Nephron (organoid): ENCODE results near the gene RAB1A.

ENCODE experiments used
- H3K27ac Mint-ChIP-seq, 3 experiments: 2 replicates each; pipeline ENCODE4 v1.8.0; 2020; ENCODE audit warnings: mixed read lengths in 3 of 3, mild to moderate bottlenecking in 2 of 3, moderate library complexity in 1 of 3
- H3K27me3 Mint-ChIP-seq: 2 replicates; pipeline ENCODE4 v1.8.0; 2021; ENCODE audit warnings: low read depth, mild to moderate bottlenecking, moderate library complexity, mixed read lengths
- H3K36me3 Mint-ChIP-seq: 2 replicates; pipeline ENCODE4 v1.8.0; 2020; ENCODE audit warnings: low read depth, mixed read lengths
- H3K4me1 Mint-ChIP-seq: 2 replicates; pipeline ENCODE4 v1.8.0; 2020; ENCODE audit warnings: mixed read lengths
- H3K4me3 Mint-ChIP-seq, 3 experiments: 2 replicates each; pipeline ENCODE4 v1.8.0; 2020; ENCODE audit warnings: mild to moderate bottlenecking in 3 of 3, mixed read lengths in 3 of 3, moderate library complexity in 2 of 3
- H3K9me3 Mint-ChIP-seq: 2 replicates; pipeline ENCODE4 v1.8.0; 2020; ENCODE audit warnings: mixed read lengths
- TF ChIP-seq, protein P1 (sequence below), 3 experiments: fragments of 200-600 bp; sonication (generic); IDR thresholded peaks; one replicate each; pipeline ENCODE4 v1.5.0; 2021; ENCODE audit warnings: antibody characterized with exemption in 3 of 3; ENCODE audit not compliant: unreplicated experiment in 3 of 3

RAB1A gene

GRCh38 chr2:65057391-65058052 lies 72.4 kb downstream of the RAB1A start:
- TF ChIP-seq, protein P1, sequence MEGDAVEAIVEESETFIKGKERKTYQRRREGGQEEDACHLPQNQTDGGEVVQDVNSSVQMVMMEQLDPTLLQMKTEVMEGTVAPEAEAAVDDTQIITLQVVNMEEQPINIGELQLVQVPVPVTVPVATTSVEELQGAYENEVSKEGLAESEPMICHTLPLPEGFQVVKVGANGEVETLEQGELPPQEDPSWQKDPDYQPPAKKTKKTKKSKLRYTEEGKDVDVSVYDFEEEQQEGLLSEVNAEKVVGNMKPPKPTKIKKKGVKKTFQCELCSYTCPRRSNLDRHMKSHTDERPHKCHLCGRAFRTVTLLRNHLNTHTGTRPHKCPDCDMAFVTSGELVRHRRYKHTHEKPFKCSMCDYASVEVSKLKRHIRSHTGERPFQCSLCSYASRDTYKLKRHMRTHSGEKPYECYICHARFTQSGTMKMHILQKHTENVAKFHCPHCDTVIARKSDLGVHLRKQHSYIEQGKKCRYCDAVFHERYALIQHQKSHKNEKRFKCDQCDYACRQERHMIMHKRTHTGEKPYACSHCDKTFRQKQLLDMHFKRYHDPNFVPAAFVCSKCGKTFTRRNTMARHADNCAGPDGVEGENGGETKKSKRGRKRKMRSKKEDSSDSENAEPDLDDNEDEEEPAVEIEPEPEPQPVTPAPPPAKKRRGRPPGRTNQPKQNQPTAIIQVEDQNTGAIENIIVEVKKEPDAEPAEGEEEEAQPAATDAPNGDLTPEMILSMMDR (IDR thresholded peaks at IDR 0.05; ENCODE audit: unreplicated experiment in 3 of 3) = no peak
- no peaks in the 10 kb centered on the region for H3K36me3 Mint-ChIP-seq
- peak overlapping the region; percentile 87 to 92 (median 90) for H3K4me3 Mint-ChIP-seq
- H3K27ac Mint-ChIP-seq = peak overlapping the region; percentile 82 to 85 (median 83)
- H3K4me1 Mint-ChIP-seq = peaks cover 54% of the 10 kb centered on the region
- no peaks in the 10 kb centered on the region for H3K9me3 Mint-ChIP-seq
- H3K27me3 Mint-ChIP-seq = no peaks in the 10 kb centered on the region

- H3K27ac Mint-ChIP-seq = peak overlapping the region; percentile 82 to 85 (median 83)
- H3K4me1 Mint-ChIP-seq = peaks cover 53% of the 10 kb centered on the region
- H3K36me3 Mint-ChIP-seq = peaks cover 1% of the 10 kb centered on the region
- H3K4me3 Mint-ChIP-seq = peak overlapping the region; percentile 87 to 92 (median 90)
- no peaks in the 10 kb centered on the region for H3K27me3 Mint-ChIP-seq
- TF ChIP-seq, protein P1 (IDR thresholded peaks at IDR 0.05; ENCODE audit: unreplicated experiment in 3 of 3) = no peak
- no peaks in the 10 kb centered on the region for H3K9me3 Mint-ChIP-seq
Measured at GRCh38 chr2:65057054-65057375, 72.9 kb downstream of the RAB1A start.

DNA sequence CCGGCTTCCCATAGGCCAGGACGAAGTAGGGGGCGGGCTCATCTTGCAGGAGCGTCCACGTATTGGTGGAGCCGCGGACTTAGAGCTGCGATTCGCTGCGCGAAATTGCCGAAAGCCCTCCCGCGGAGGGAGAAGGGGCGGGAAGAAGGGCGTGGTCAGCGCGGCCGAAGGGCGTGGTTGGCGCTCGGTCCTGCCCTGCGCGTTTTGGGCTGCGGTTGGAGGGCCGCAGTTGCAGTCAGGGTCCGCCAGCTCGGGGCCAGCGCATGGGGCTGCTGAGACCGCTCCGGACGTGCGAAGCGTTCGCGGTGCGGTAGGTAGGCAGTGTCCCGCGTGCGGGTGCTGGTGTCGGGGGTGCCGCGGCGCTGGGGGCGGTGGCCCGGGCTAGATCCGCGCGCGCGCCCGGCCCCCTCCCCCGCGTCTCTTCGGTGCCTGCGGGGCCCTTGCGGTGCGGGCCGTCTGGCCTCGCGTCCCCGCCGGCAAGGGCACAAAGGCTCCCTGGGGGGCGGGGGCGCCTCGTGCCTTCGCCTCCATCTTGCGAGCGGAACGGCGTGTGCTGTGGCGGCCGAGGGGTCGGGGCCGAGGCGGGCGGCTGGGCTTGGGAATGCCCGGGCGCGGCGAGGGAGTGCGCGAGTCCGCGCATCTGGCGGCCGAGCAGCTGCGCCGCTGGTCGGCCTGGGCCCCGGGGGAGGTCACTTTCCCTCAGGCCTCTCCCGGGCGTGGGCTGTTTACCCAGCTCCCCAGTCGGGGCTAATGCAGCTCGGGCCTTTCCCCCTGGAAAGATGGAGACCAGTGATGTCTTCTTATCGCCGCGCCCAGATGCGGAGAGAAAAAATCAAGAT lies 73.5 kb downstream of the RAB1A start, which contains the start of gene CEP68:
Gene CEP68, plus strand, starts transcription at position 202 of the 839 bp plus-strand sequence. CDS start 13,029 bp downstream, outside the sequence.
- no peaks in the 10 kb centered on the region for H3K9me3 Mint-ChIP-seq
- H3K27me3 Mint-ChIP-seq = no peaks in the 10 kb centered on the region
- TF ChIP-seq, protein P1 (IDR thresholded peaks at IDR 0.05; ENCODE audit: unreplicated experiment in 3 of 3) = no peak
- H3K27ac Mint-ChIP-seq = peak within 1 kb of the TSS; percentile 82 to 85 (median 83)
- H3K4me1 Mint-ChIP-seq = peaks cover 48% of the 10 kb centered on the region
- peaks cover 6% of the 10 kb centered on the region for H3K36me3 Mint-ChIP-seq
- H3K4me3 Mint-ChIP-seq = peak within 1 kb of the TSS; percentile 96 to 99 (median 98)

DNA sequence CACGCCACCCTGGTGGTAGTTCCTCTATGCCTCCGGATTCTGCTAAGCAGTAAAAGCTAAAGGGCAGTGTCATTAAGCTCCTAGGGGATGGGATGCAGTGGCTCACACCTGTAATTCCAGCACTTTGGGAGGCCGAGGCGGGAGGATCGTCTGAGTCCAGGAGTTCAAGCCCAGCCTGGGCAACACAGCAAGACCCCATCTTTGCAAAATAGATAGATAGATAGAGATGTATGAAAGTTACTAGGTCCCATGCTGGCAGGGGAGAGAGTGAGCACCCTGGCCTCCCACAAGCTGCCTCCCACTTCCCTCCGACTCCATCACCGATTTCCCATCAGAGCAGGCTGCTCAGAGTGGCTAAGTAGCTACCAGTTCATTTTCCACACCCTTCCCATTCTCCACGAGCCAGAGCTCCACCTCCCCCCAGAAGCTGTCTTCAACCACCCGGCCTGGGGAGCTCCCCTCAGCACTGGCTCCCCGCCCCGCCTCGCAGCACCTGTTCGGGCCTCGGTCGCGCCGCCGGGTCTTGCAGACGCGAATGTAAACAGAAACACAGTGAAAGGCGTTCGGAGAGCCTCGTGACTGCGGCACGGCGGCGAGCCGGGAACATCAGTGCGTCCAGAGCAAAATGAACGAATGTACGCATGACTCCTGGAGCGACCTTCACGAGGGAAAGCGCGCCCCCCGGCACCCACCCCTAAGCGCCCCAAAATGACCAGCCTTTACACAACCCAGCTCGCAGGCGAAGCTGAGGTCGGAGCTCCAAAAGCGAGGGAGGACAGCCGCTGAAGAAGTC lies 74.3 kb downstream of the RAB1A start:
- Mint-ChIP-seq H3K9me3 (no peaks in the 10 kb centered on the region), H3K4me3 (peak overlapping the region; percentile 96 to 99 (median 98)), H3K36me3 (peaks cover 6% of the 10 kb centered on the region), H3K4me1 (peaks cover 44% of the 10 kb centered on the region), H3K27me3 (no peaks in the 10 kb centered on the region), H3K27ac (peak overlapping the region; percentile 37 to 82 (median 81))
- TF ChIP-seq, protein P1 (IDR thresholded peaks at IDR 0.05; ENCODE audit: unreplicated experiment in 3 of 3) = no peak

DNA sequence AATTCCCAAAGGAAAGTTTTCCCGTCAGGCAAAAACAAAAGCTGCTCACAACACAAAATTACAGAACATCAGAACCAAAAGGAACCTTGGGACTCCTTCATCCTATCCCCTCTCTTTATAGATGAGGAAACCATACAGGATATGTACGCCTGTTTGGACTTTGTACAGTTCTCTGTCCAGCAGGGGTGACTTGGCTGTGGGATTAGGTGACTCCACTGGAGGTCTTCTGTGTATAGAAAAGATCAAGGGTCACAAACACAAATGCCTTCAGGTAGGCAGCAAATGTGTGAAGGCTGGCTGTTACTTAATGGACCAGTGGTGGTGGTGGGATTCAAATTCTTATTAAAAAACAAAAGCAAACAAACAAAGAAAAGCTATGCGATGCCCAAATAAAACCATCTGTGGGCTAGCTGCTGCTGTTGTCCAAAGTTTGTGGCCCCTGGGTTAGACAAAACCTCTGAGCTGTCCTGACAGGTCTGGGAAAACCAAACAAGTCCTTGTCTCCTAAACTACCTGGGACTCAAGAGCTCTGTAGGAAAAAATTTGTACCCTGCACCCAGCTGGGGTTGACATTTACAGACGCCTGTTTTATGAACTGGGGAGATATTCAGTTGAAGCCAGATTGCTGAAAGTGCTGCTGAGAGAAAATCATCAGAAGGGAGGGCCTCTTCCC lies 75.0 kb downstream of the RAB1A start:
- TF ChIP-seq, protein P1 (IDR thresholded peaks at IDR 0.05; ENCODE audit: unreplicated experiment in 3 of 3) = no peak
- H3K27ac Mint-ChIP-seq = no peak overlapping the region
- H3K27me3 Mint-ChIP-seq = no peaks in the 10 kb centered on the region
- no peaks in the 10 kb centered on the region for H3K9me3 Mint-ChIP-seq
- H3K36me3 Mint-ChIP-seq = peaks cover 6% of the 10 kb centered on the region
- H3K4me3 Mint-ChIP-seq = peak overlapping the region; percentile 96 to 99 (median 98)
- H3K4me1 Mint-ChIP-seq = peaks cover 40% of the 10 kb centered on the region
